ENCODE results near the gene SHLD1.

Gene SHLD1

DNA sequence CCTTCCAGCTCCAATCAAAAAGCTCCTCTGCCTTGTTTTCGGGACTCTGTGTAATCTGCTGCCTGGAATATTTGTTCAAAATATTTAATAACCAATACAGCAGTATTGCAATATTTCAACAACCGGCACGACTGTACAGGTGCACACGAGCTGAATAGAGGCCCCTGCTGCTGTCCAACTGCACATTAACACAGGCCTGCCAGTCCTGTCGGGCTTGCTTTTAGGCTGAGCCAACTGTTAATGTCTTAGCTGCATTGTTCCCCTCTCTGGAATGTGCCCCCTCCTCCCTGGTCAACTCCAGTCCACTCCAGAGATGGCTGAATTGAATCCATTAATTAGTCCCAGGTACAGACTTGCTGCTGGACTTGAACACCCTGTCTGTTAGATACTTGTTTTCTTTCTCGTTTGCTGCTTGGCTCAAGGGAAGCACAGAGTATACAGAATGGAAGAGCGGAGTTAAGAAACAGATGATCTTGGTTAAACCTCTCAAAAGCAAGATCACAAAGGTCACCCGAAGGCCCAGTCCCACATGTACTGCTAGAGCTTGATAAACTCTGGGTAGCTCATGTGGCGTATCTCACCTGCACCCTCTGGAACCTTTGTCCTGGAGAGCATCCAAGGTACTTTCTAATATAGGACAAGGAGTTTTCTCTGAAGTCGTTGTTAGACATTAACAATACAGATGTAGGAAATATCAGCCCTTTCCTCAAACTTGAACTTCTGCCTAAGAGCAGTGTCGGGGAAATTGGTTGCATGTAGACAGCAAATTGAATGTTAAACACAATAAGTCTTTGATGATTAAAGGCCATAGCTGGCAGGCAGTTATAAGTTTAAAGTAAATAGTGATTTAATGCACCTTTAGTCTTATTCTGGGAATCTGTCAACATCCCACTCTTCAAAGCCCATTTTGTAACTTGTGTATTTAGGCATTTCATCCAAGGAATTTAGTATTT is 31.9 kb downstream of the SHLD1 start:
- TF ChIP-seq, protein P1, sequence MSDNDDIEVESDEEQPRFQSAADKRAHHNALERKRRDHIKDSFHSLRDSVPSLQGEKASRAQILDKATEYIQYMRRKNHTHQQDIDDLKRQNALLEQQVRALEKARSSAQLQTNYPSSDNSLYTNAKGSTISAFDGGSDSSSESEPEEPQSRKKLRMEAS (IDR thresholded peaks at IDR 0.05), result peak; percentile 14; the same call in 1 of the 2 replicates
- TF ChIP-seq EP300 (IDR thresholded peaks at IDR 0.05; ENCODE audit: borderline replicate concordance) (0 out of 2 replicates have a peak, but pooled peaks have one; percentile 37), FOXM1 (IDR thresholded peaks at IDR 0.05; ENCODE audit: borderline replicate concordance, low read depth) (no peak), TAF1 (IDR thresholded peaks at IDR 0.05; ENCODE audit: low read depth) (no peak), TCF12 (IDR thresholded peaks at IDR 0.05; ENCODE audit: low read depth) (peak; percentile 73), ZBTB7A (IDR thresholded peaks at IDR 0.05; ENCODE audit: low read depth) (no peak), CREB1 (IDR thresholded peaks at IDR 0.05; ENCODE audit: low read depth) (no peak), CEBPB (IDR thresholded peaks at IDR 0.05) (no peak), USF1 (IDR thresholded peaks at IDR 0.05) (no peak), NFIC (IDR thresholded peaks at IDR 0.05) (peak; percentile 74), TEAD4 (IDR thresholded peaks at IDR 0.05) (peak; percentile 86), EGR1 (IDR thresholded peaks at IDR 0.05) (no peak), YY1 (IDR thresholded peaks at IDR 0.05; ENCODE audit: low read depth) (no peak), RAD21 (IDR thresholded peaks at IDR 0.05; ENCODE audit: low read depth) (no peak)
- TF ChIP-seq, protein P2, sequence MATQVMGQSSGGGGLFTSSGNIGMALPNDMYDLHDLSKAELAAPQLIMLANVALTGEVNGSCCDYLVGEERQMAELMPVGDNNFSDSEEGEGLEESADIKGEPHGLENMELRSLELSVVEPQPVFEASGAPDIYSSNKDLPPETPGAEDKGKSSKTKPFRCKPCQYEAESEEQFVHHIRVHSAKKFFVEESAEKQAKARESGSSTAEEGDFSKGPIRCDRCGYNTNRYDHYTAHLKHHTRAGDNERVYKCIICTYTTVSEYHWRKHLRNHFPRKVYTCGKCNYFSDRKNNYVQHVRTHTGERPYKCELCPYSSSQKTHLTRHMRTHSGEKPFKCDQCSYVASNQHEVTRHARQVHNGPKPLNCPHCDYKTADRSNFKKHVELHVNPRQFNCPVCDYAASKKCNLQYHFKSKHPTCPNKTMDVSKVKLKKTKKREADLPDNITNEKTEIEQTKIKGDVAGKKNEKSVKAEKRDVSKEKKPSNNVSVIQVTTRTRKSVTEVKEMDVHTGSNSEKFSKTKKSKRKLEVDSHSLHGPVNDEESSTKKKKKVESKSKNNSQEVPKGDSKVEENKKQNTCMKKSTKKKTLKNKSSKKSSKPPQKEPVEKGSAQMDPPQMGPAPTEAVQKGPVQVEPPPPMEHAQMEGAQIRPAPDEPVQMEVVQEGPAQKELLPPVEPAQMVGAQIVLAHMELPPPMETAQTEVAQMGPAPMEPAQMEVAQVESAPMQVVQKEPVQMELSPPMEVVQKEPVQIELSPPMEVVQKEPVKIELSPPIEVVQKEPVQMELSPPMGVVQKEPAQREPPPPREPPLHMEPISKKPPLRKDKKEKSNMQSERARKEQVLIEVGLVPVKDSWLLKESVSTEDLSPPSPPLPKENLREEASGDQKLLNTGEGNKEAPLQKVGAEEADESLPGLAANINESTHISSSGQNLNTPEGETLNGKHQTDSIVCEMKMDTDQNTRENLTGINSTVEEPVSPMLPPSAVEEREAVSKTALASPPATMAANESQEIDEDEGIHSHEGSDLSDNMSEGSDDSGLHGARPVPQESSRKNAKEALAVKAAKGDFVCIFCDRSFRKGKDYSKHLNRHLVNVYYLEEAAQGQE (IDR thresholded peaks at IDR 0.05; ENCODE audit: low read depth), result peak; percentile 51; the same call in 1 of the 2 replicates

GRCh38 chr20:5784735-5785134 is 34.5 kb downstream of the SHLD1 start:
- no peak for TF ChIP-seq NFIC (IDR thresholded peaks at IDR 0.05)
- TF ChIP-seq CREB1 (IDR thresholded peaks at IDR 0.05; ENCODE audit: low read depth), result no peak
- no peak for TF ChIP-seq TAF1 (IDR thresholded peaks at IDR 0.05; ENCODE audit: low read depth)
- TF ChIP-seq YY1 (IDR thresholded peaks at IDR 0.05; ENCODE audit: low read depth), result no peak
- TF ChIP-seq TEAD4 (IDR thresholded peaks at IDR 0.05), result no peak
- no peak for TF ChIP-seq ZBTB7A (IDR thresholded peaks at IDR 0.05; ENCODE audit: low read depth)

GRCh38 chr20:5785146-5785545 is 34.9 kb downstream of the SHLD1 start:
- TF ChIP-seq USF1 (IDR thresholded peaks at IDR 0.05) (no peak), TCF12 (IDR thresholded peaks at IDR 0.05; ENCODE audit: low read depth) (no peak), TAF1 (IDR thresholded peaks at IDR 0.05; ENCODE audit: low read depth) (no peak), YY1 (IDR thresholded peaks at IDR 0.05; ENCODE audit: low read depth) (no peak), ZBTB7A (IDR thresholded peaks at IDR 0.05; ENCODE audit: low read depth) (no peak), EP300 (IDR thresholded peaks at IDR 0.05; ENCODE audit: borderline replicate concordance) (no peak), EGR1 (IDR thresholded peaks at IDR 0.05) (no peak), FOXM1 (IDR thresholded peaks at IDR 0.05; ENCODE audit: borderline replicate concordance, low read depth) (no peak), CEBPB (IDR thresholded peaks at IDR 0.05) (no peak), NFIC (IDR thresholded peaks at IDR 0.05) (no peak), RAD21 (IDR thresholded peaks at IDR 0.05; ENCODE audit: low read depth) (no peak), TEAD4 (IDR thresholded peaks at IDR 0.05) (no peak), CREB1 (IDR thresholded peaks at IDR 0.05; ENCODE audit: low read depth) (no peak)
- TF ChIP-seq, protein P2 (IDR thresholded peaks at IDR 0.05; ENCODE audit: low read depth), result no peak
- TF ChIP-seq, protein P1 (IDR thresholded peaks at IDR 0.05), result no peak

GRCh38 chr20:5786930-5787795 is 37.0 kb downstream of the SHLD1 start:
- TF ChIP-seq TEAD4 (IDR thresholded peaks at IDR 0.05), result no peak
- TF ChIP-seq EP300 (IDR thresholded peaks at IDR 0.05; ENCODE audit: borderline replicate concordance), result peak; percentile 46; the same call in 1 of the 2 replicates
- TF ChIP-seq USF1 (IDR thresholded peaks at IDR 0.05), result no peak
- TF ChIP-seq NFIC (IDR thresholded peaks at IDR 0.05), result peak; percentile 79
- no peak for TF ChIP-seq CEBPB (IDR thresholded peaks at IDR 0.05)
- TF ChIP-seq, protein P1 (IDR thresholded peaks at IDR 0.05), result no peak

All from Ishikawa (cell line).